GM19438 (cell line): ENCODE measurements around the gene PCBP3.
"Not testable (repeated sequence)": the region's sequence is repeated elsewhere in the genome, so short reads cannot be mapped to it uniquely, and the experiment has no call there.

Experiments used
- ATAC-seq: cut with Tn5 transposase; IDR thresholded peaks from one replicate; pipeline ENCODE4 v1.9.1; 2021; ENCODE audit warnings: low read depth; ENCODE audit not compliant: unreplicated experiment

The PCBP3 gene

GRCh38 chr21:45662623-45663245 lies 19.2 kb downstream of the PCBP3 start:
- not testable (repeated sequence) for ATAC-seq

GRCh38 chr21:45669382-45669781 lies 25.9 kb downstream of the PCBP3 start:
- no peak for ATAC-seq

GRCh38 chr21:45670731-45671130 lies 27.2 kb downstream of the PCBP3 start:
- no peak for ATAC-seq

- ATAC-seq = not testable (repeated sequence)
Measured at GRCh38 chr21:45678790-45679189, 35.3 kb downstream of the PCBP3 start.

DNA sequence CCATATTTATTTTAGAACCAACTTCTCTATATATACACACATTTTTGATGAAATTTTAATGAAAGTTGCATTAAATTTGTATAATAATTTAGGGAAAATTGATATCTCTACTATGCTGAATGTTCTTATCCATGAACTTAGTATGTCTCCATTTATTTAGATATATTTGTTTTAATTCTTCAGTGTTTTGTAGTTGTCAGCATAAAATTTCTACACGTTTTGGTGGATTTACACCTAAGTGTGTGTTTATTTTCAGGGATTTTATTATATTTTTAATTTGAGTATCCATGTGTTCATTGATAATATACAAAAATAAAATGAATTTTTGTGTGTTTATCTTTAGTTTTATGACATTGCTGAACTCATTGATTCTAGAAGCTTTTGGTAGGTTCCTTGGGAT lies 36.7 kb downstream of the PCBP3 start:
- no peak for ATAC-seq

GRCh38 chr21:45695086-45695485 lies 51.6 kb downstream of the PCBP3 start:
- no peak for ATAC-seq

GRCh38 chr21:45698493-45699184 lies 55.1 kb downstream of the PCBP3 start:
- no peak for ATAC-seq

- ATAC-seq = no peak
Measured at GRCh38 chr21:45699251-45699942, 55.9 kb downstream of the PCBP3 start.

GRCh38 chr21:45699966-45700365 lies 56.4 kb downstream of the PCBP3 start:
- no peak for ATAC-seq

DNA sequence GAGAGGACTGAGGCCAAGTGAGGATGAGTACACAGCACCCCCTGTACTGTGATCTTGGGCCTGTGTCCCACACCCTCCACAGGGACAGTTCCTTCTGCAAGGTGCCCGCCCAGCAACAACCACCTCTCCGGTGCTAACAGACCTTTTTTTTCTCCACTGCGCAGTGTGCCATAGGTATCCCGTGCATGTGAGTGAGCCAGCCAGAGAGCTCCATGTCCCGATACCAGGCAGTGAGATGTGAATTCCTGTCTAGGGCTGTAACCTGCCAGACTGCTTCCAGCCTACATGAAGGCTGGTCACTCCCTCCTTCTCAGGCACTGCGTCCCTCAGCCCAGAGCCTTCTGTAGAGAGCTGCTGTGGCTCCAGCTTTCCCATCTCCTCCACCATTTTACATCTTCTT lies 56.9 kb downstream of the PCBP3 start:
- no peak for ATAC-seq

GRCh38 chr21:45704311-45705108 lies 61.0 kb downstream of the PCBP3 start:
- ATAC-seq = no peak

DNA sequence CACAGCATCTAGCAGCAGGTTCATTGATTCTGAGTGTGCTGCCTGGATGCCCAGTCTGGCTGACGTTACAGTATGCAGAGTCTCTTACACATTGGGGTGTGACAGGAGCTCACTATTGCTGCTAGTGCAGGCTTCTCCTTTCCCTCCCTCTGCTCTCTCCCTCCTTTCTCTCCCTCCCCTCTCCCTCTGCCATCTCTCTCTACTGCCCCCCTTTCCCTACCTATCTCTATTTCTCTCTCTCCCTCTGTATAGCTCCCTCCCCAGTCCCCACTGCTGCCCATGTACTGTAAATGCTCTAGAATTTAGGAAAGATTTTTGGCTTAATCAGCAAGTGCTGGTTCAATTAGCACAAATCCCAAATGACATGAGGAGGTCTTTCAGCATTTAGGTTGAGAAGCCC lies 62.8 kb downstream of the PCBP3 start:
- ATAC-seq = no peak

DNA sequence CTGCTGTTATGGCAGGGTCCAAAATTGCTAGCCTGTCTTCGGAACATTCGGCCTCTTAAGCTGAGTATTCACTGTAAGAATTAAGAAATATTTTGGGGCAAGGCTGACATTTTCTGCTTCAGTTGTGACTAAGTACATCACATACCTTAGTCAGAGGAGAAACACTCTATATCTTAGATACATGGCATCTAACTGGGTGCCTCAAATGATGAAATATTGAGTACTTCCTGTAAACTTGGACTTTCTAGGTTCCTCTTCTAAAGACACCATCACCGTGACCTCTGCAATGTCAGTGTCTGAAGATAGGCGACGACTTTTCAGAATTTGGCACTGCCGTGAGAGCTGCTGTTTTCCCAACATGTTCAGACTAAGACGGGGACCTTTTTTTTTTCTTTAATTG lies 65.6 kb downstream of the PCBP3 start:
- ATAC-seq = no peak

DNA sequence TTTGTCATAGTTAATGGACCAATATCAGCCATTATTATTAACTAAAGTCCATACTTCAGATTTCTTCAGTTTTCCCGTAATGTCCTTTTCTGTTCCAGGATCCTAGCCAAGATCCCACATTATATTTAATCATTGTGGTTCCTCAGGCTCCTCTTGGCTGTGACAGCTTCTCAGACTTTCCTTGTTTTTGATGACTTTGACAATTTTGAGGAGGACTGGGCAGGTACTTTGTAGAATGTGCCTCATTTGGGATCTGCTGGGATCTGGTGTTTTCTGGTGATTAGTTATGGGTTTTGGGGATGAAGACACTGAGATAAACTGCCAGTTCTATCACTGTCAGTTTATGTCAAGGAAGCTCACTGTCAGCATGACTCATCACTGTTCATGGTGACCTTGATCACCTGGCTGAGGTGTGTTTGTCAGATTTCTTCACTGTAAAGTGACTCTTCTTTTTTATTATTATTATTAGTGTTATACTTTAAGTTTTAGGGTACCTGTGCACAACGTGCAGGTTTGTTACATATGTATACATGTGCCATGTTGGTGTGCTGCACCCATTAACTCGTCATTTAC lies 66.3 kb downstream of the PCBP3 start:
- no peak for ATAC-seq

- not testable (repeated sequence) for ATAC-seq
Measured at GRCh38 chr21:45710306-45710705, 66.8 kb downstream of the PCBP3 start.

DNA sequence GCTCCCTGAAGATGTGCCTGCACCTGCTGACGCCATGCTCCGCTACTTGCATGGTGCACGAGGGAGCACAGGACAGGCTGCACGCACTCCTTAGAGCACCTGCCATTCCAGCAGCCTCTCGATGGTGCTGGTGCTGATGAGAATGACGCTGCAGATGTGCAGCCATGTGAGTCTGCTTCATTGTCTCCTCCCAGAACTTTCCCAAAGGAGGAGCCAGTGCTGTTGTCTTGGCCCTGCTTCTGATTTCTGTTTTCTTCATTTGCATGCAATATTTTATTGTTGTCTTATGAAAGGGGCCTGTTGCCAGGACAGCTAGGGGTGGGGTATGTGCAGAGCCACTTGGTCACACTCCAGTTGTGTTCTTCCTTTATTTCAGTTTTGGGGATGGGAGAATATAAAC lies 70.1 kb downstream of the PCBP3 start:
- ATAC-seq = no peak

DNA sequence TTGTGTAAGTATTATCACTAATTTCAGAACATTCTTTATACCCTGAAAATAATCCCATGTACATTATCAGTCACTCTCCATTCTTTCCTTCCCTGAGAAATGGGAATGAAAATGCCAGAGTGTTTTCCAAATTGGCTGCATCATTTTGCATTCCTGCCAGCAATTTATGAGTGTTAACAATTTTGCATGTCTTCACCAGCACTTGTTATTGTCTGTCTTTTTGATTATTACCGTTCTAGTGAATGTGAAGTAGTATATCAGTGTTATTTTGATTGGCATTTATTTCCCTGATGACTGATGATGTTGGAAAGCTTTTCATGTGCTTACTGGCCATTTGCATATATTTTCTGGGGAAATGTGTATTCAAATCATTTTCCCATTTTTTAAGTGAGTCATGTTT lies 71.9 kb downstream of the PCBP3 start:
- no peak for ATAC-seq

DNA sequence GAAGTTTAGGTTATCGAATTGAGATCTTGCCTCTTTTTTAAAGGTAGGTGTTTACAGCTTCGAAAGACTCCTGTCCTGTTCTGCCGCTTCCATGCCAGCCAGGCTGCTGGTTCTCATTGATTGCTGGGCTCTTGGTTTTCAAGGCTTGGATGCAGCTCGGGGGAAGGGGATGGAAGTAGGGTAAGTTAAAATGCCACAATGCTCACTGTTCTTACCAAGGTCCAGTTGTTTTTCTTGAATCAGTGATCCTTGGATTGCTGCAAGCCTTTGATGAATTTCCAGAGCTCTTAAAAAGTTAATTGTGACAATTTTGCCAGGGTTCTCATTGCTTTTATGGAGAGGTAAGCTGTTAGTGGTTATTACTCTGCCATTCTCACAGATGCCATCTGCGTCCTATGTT lies 74.9 kb downstream of the PCBP3 start:
- ATAC-seq = no peak

- ATAC-seq = no peak
Measured at GRCh38 chr21:45719177-45719802, 75.8 kb downstream of the PCBP3 start.

- ATAC-seq = not testable (repeated sequence)
Measured at GRCh38 chr21:45720204-45720603, 76.7 kb downstream of the PCBP3 start.
